OCI-LY1 (cell line): ENCODE results near the gene DIAPH3.

ENCODE experiments used
- CTCF ChIP-seq: fragments of 200-600 bp; sonication (generic), shearing (Covaris generic); IDR thresholded peaks from 2 replicates; pipeline ENCODE4 v1.5.1; 2017; ENCODE audit warnings: mild to moderate bottlenecking, antibody characterized with exemption, low read length, moderate library complexity, mixed read lengths
- EZH2 ChIP-seq: fragments of 200-600 bp; sonication (generic), shearing (Covaris generic); IDR thresholded peaks from 2 replicates; pipeline ENCODE4 v1.8.0; 2017; ENCODE audit warnings: borderline replicate concordance, mixed run types, mild to moderate bottlenecking, antibody characterized with exemption, low read length, moderate library complexity, mixed read lengths

- TF ChIP-seq CTCF = no peak
- TF ChIP-seq EZH2 = no peak
Observed at GRCh38 chr13:60080850-60081249, 82.9 kb downstream of the DIAPH3 start.
